DMS153 treated with DMSO at 0.1 percent for 48 hours (cell line): ENCODE data around the gene OPHN1.

Source experiments
- DNase-seq: peaks from one replicate; lab custom pipeline; 2025; ENCODE audit not compliant: unreplicated experiment; lab: John Stamatoyannopoulos, UW

Gene OPHN1

DNA sequence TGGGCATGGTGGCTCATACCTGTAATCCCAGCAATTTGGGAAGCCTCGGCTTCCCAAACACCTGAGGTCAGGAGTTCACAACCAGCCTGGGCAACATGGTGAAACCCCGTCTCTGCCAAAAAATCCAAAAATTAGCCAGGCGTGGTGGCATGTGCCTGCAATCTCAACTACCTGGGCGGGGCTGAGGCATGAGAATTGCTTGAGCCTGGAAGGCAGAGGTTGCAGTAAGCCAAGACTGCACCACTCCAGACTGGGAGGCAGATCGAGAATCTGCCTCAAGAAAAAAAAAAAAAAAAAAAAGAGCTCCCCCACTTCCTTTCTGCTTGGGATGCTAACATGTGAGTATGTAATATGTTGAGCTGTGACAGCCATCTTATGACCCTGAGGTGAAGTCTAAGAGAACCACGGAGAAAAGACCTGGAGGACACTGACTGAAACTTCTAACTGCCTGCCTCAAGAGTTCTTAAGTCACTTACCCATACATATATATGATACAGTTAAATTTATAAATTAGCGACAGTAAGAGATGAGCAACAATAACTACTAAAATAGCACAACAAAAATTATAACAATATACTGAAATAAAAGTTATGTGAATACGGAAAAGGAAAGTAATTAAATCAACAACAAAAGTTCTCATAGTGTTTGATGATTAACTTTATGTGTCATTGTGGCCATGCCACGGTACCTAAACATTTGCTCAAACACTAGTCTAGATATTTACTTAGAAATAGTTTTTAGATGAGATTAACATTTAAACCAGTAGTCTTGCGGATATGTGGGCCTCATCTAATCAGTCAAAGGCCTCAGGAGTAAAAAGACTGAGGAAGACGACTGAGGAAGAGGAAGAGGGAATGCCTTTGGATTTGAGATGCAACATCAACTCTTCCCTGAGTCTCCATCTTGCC, 178.3 kb downstream of the OPHN1 start:
- DNase-seq = no peak

GRCh38 chrX:68252664-68253063, 180.6 kb downstream of the OPHN1 start:
- no peak for DNase-seq

DNA sequence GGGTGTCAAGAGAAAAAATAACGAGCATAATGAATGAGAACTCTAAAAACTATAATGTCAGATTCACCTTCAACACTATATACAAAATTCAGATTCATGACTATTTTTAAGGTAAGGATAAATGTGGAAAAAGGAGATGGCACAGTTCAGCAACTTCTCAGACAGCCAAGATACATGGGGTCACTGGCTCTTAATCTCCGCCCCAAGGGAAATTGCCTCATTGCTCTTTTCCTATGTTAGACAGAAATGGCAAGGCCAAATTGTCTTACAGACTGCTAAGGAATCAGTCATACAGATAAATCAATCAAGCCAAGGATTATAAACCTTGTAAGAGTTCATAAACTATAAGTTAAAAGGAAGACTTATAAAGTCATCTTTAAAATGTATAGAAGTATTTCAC, 183.4 kb downstream of the OPHN1 start:
- no peak for DNase-seq

- DNase-seq = no peak
Measured at GRCh38 chrX:68249401-68249831, 183.9 kb downstream of the OPHN1 start.

DNA sequence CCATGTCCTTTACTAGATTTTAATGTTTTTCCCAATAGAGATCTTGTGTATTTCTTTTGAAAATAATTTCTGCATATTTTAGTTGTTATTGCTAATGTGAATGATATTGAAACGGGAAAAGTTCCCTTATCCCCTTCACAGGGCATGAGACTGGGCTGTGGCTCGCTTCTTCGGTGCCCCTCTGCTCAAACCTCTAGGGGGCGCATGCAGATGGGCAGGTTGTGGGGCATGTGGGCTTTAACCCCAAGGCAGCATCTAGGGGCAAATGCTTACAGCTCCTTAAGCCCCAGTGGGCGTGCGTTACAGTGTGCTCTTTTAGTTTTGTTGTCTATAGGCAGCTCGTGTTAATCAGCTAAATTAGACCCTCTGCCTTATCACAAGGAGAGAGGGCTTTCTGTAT, 194.7 kb downstream of the OPHN1 start:
- no peak for DNase-seq

DNA sequence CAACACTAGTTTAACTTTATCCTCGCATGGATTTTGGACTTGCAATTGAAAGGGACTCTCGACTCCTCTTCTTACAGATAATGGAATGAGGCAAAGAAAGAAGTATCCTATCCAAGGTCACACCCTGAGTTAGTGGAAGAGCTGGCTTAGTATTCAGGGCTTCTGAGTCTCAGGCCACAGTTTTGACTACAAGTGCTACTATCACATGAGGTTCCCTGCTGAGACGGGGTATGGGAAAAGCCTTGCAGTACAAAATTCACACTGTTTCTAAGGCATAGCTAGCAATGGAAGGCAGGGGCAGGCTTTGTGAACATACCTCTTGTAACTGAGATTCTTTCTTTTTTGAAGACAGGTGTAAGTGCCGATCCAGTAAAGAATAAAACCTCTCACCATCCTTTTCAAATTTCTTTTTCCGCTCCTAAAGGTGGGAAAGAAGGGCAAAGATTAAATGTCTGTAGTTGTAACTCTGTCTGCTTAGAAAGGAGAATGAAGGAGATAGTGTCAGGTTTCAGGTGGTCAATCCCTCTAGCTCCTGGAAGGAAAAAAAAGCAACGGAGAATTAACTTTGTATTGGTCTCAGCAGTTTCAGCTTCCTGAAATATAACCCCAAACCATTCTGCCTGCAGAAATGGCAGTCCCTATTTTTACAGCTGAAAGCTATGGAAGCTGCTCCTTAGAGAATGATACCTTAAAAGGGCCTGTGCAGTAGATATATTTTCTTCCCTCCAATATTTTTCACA, 199.0 kb downstream of the OPHN1 start:
- DNase-seq = no peak

DNA sequence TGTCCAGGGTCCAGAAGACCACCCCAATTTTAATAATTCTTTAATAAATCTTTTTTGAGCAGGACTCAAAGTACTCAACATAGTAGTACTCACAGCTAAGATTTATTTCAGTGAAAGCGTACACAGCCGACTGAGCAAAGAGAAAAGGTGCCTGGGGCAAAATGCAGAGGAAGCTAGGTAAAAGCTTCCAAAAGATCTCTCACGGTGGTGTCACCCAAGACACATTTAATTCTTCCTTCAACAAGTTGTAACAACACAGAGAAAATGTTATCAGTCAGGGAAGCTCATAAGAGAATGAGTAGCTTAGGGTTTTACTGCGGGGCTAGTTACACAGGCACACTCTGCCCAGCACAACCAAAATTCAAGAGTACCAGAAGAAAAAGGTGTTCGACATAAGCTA, 201.1 kb downstream of the OPHN1 start:
- no peak for DNase-seq

GRCh38 chrX:68209008-68209407, 224.3 kb downstream of the OPHN1 start:
- DNase-seq = no peak

- no peak for DNase-seq
Measured at GRCh38 chrX:68204521-68205038, 228.7 kb downstream of the OPHN1 start.

DNA sequence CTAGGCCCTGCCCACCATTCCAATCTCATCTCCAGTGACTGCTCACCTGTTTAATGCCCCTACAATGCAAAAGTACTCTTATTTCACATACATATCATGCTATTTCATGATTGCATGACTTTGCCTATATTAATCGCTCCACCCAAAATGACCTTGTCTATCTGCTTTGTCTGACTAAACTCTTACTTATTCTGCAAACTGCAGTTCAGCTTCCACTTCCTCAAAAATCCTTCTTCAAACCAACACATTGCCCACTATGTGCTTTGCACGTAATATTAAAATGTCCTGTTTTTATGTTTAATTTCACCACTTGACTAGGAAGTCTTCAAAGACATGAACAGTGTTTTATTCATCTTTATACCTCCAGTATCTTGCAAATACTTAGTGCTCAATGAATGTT, 229.6 kb downstream of the OPHN1 start:
- DNase-seq = no peak

- DNase-seq = no peak
Measured at GRCh38 chrX:68203211-68203610, 230.1 kb downstream of the OPHN1 start.

GRCh38 chrX:68199062-68199848, 234.0 kb downstream of the OPHN1 start:
- DNase-seq = no peak

DNA sequence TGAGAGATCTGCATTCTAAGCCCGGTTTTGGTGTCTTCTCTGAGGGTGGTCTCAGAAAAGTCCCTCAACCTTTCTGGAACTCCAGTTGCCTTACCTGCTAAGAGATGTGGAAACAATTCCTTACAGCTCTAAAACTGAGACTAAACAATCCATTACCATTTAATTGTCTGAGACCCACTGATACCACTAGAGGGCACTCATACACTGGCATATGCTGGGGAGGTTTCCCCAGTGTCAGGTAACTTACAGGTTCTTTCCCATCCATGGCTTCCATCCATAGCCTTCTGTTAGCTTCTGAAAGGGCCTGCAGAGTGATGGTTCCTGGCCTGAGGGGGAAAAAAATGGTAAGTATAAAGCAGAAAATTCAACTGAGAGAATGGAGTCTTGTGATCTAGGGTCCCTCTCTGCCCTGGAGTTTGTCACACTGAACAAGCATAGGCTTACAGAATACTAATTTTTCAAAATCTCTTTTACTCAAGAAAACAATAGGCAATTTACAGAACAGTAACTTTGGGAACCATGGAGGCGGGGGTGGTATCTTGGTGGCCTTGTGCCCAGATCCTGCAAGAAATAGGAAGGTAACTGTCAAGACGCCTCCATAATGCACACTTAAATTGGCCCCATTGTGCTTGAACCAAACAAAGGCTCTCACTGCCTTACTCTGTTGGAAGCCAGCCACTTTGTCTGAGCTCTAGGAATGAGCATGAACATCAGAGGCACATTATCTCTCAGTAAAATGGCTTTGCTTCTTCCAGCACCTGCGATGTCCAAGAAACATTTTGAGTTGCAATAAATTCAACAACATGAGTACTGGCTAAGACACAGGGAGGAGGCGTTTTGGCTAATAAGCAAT, 236.1 kb downstream of the OPHN1 start:
- peak; percentile 36 for DNase-seq

GRCh38 chrX:68195561-68195960, 237.7 kb downstream of the OPHN1 start:
- DNase-seq = no peak

DNA sequence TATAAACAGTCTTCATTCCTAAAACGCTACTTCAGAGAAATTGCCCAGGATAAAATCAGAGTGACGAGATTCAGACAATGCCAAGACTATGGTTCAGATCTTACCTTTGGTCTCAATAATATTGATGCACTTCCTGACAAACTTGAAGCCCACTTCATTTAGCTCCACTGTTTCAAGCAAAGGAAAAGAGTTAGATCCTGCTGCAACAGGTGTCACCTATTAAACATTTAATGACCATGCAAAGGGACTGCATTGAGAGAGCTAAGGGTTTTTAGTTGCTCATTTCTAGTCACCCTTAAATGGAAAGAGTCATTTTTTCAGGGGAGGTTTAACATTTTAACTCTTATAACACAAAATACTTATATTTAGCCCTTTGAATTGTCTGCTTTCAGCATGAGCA, 239.5 kb downstream of the OPHN1 start:
- DNase-seq = no peak

DNA sequence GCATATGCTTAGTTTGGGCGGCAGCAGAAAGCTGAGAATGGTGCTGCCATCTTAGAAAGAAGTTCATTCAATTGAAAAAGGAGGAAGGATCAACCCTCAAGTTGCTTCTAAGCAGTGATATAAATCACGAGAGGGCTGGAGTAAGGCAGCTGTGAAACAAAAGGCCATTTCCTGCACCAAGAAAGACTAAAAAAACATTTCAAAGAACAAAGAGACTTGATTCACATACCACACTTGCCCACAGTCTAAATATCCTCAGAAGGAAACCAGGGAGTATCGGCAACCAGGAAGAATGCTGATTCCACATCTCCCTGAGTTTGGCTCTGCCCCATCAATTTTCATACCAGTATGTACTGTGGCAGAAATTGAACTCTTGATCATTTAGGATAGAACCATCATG, 240.1 kb downstream of the OPHN1 start:
- DNase-seq = no peak

DNA sequence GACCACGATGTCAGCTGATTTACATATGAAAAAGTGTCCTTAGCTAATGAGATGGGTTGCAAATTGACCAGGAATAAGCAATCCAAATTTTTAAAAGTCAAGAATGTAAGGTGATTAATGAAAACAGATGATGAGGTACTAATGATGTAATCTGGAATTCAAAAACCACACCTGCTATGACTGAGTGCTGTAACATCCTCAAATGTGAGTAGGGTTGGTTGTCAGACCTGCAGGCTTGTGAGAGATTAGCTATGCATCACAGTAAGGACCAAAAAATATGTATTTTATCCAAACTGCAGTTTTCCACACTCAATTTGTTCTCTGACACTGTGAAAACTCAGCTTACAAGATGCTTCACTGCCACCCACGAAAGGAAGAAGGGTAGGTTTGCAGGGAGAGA, 242.5 kb downstream of the OPHN1 start:
- no peak for DNase-seq

GRCh38 chrX:68186552-68187262, 246.6 kb downstream of the OPHN1 start:
- DNase-seq = no peak

DNA sequence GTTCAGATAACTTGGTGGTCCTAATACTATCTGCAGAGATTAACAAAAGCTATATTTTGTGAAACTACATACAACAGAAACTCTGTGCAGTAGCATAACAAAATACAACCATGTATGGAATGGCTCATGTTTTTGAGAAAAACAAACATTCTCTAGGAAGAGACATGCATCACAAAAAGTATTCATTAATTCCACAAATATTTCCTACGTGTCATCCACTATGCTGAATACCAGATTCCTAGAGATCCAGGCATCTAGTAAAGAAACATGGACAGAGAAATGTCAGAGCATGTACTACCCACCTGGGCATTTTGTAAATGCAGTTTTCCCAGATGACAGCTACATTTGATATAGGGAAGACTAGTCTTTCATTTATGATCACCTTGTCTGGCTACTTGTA, 248.1 kb downstream of the OPHN1 start:
- DNase-seq = no peak
